Cardiac septum (tissue), 1 donor: ENCODE results near the gene RTN4IP1. TPM values are rescaled to one million over a fixed set of nuclear protein-coding genes. Genes with fewer than 3 reads are reported as not detected.

Experiments
- DNase-seq: peaks from one replicate; pipeline ENCODE4 v3.0.0-alpha.2; 2020; ENCODE audit warnings: low spot score
- intact Hi-C: fragments of 100-400 bp; cut with DNase I; formaldehyde crosslinking; loops from one replicate; pipeline ENCODE4 v1.14.0; 2022
- total RNA-seq: library from RNA; stranded (reverse); fragmentation: NEBNext Ultra II Directional; extraction: Animal tissue kit (Norgen Biotek cat#: 25700); gene quantifications from one replicate; pipeline ENCODE4 v1.2.1, GENCODE V29; 2021
- donor health status: DM: no; HTN: no; CAD: no.

The RTN4IP1 gene
- total RNA-seq, 1 donor from 2014 or later: 10.4 TPM

DNA sequence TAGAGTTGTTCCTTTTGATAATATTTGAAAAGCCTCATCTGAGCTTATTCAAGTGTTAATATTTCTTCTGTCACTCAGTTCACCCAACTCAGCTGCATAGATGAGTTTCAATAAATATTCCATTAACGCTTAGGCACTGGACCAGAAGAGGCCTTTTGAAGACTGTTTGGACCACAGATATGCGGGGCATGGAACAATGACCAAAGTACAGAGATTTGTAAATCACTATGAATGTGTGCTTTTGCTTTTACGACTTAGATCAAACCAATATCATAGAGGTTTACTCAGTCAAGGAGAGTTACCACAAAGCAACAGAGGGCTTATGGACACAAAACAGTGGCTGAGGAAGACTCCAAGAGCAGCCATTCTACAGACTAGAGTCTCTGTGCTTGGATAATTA, 99.9 kb downstream of the RTN4IP1 start:
- no peak for DNase-seq
- intact Hi-C loops: no loop called here

DNA sequence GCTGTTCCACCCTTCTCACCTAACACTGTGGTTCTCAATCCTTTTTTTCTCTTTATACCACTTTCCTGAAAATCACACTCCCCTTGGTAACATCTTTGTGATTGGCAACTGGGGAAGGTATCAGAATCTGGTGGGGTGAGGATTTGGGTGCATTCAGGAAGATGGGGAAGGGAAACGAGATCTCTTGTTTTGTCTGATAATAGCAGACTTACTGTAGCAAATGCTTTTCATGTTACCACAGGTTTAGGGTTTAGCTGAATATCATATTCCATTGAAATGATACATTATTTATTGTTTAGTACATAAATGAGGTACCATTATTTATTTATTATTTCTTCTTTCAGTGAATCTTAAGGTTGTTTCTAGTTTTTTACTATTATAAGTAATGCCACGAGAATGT, 100.8 kb downstream of the RTN4IP1 start:
- no peak for DNase-seq
- intact Hi-C loops: no loop called here

DNA sequence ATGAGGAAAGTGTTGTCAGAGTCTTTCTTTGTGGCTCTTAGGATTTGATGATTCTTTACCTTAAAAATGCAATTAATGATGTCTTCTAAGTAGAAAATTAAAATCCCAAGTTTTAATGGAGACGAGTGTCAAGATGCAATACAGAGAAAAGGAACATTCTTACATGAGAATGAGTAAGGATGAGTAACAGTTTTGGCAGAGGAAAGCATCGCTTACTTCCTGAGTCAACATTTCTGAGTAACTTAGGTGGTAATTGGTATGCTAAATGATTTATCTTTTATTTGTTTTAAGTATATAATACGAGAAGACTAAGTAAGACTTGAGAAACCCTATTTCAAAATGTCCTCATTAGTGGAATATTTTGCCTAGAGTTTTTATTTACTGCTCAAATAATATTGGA, 101.3 kb downstream of the RTN4IP1 start:
- DNase-seq: no peak
- intact Hi-C loops: no loop called here

DNA sequence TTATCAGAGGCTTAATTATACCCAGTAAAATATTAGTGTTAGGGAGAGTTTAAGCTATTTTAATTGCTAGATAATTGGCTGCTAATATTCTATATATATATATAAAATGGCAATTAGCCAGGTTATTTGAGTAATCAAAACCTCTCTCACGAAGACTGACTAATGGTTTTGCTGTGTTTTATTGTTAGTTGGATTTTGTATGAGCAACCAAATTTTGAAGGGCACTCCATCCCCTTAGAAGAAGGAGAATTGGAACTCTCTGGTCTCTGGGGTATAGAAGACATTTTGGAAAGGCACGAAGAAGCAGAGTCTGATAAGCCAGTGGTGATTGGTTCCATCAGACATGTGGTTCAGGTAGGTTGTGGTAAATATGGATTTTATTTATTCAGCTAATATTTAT, 102.2 kb downstream of the RTN4IP1 start:
- DNase-seq: no peak
- intact Hi-C loops: no loop called here

DNA sequence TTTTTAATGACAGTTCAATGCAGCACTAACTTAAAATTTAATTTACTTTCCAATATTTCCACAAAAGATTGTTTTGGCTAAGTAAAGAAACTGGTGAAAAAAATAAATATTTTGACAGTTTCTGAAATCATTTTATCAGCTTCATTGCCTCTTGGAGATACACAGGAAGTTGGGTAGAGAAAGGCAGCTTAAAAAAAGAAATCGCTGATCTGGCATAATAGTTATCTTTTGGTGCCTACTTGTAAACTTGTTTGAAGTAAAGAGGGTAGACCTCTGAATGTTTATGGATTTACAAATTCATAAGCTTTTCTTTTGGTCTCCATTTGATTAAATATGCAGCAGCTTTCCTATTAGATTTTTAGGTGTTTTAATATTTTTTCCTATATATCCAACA, 103.4 kb downstream of the RTN4IP1 start:
- intact Hi-C loops: no loop called here

DNA sequence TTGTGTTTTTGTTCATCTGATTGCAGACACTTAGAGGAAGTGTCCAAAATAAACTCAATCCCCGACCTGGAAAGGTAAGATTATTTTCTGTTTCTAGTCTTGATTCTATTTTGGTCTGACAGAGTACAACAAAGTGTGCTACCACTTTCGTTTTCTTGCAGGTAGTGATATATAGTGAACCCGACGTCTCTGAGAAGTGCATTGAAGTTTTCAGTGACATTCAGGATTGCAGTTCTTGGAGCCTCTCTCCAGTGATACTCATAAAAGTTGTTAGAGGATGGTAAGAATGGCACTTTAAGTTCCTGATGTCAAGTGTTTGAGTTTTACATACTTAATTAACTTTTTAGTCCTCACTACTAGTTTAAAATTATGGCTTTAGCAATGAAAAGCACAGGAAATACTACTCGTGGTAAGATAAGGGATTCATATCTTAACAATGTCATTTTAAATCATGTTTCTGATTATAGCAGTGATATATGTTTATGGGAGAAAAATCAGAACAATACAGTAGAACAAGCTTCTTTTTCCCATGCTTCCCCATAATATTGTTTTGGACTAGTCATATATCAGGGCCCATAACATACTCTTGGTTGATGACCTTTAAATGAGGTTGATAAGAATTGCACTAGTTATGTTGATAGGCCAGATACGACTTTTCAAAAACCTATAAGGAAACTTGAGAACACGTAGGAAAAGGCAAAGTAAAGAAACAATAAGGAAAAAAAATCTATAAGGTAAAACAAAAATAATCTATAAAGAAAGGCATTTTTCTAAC, 104.0 kb downstream of the RTN4IP1 start:
- no peak for DNase-seq
- intact Hi-C loops: no loop called here

More for the DNA sequence above, 103.4 kb downstream of the RTN4IP1 start:
- no peak for DNase-seq

DNA sequence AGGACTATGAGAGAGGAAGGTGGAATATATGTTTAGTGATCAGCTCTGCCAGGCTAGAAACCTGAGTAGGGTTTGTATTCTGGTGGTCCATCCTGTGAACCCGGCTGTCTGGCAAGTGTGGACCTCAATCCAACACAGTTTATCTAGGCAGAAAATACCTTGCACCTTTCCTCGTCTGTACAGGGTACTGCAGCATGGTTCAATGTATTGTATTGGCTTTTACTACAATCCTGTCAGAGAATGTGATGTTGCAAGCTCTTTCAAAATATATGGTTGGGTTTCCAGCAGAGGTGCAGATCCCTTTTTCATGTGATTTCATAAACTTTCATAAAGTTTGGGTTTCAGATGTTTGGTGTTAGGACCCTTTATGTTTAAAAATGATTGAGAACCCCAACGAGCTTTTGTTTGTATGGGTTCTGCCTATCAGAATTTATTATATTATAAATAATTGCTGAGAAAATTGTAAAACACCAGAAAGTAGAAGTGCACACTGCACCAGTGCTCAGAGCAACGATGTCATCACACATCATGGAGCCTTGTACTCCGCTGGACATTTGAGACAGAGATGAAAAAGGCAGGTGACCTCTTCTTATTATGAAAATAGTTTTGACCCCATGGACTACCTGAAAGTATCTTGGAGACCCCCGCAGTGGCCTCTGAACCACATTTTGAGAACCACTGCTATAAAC, 106.6 kb downstream of the RTN4IP1 start:
- intact Hi-C loops: no loop called here
- no peak for DNase-seq

Other genes starting within 250 kb of the RTN4IP1 start
- 12.1 TPM for gene QRSL1, start 80 bp upstream of the RTN4IP1 start, total RNA-seq